B cell (primary cell): Measurements from ENCODE around the gene VPS8. TPM values are rescaled to one million over a fixed set of nuclear protein-coding genes. Genes with fewer than 3 reads are reported as not detected.

Experiments used
- ATAC-seq: fragments of 200-7000 bp; cut with Tn5 transposase; one replicate; pipeline ENCODE4 v1.10.0; 2021; ENCODE audit warnings: low read depth, mild to moderate bottlenecking, moderate number of reproducible peaks, moderate library complexity
- CTCF ChIA-PET: fragments of 350-600 bp; sonication (Branson Sonifier 250); formaldehyde crosslinking; loops from one replicate; lab custom pipeline; 2021; ENCODE audit warnings: antibody characterized with exemption, inconsistent platforms; lab: Charles Lee
- POLR2A ChIA-PET: fragments of 350-600 bp; sonication (Branson Sonifier 250); formaldehyde crosslinking; loops from one replicate; lab custom pipeline; 2021; ENCODE audit warnings: antibody characterized with exemption; lab: Charles Lee
- DNase-seq: peaks from one replicate; pipeline ENCODE4 v3.0.0; 2013
- H2AFZ ChIP-seq: 2 replicates; pipeline ENCODE4 v1.6.1; 2012; ENCODE audit warnings: mild to moderate bottlenecking, low read depth, low read length; ENCODE audit not compliant: insufficient read depth, poor library complexity, severe bottlenecking
- H3K27ac ChIP-seq, 2 donors: 1 replicate in 1 of 2; 2 replicates in 1 of 2; pipeline ENCODE4 v1.5.1; 2012 to 2013; ENCODE audit warnings: low read length in 2 of 2, mild to moderate bottlenecking in 2 of 2, moderate library complexity in 1 of 2
- H3K27me3 ChIP-seq, 4 experiments: fragments of 200-600 bp in 1 of 4; sonication (generic) in 1 of 4; replicated peaks in 1 of 4; 1 replicate in 2 of 4; 2 replicates in 2 of 4; pipeline versions ENCODE4 v1.6.1 to v1.7.0; 2013 to 2016; ENCODE audit warnings: low read length in 3 of 4, mild to moderate bottlenecking in 2 of 4, mixed read lengths in 1 of 4, moderate library complexity in 1 of 4; ENCODE audit not compliant: insufficient read depth in 4 of 4, control insufficient read depth in 3 of 4; ENCODE audit errors: control extremely low read depth in 1 of 4
- H3K36me3 ChIP-seq, 2 experiments: replicated peaks in 1 of 2; 1 replicate in 1 of 2; 2 replicates in 1 of 2; pipeline versions ENCODE4 v1.6.1 to v1.7.1; 2013; ENCODE audit warnings: low read length in 1 of 2; ENCODE audit not compliant: insufficient read depth in 2 of 2, control insufficient read depth in 1 of 2; ENCODE audit errors: control extremely low read depth in 1 of 2, extremely low read depth in 1 of 2
- H3K4me1 ChIP-seq, 2 donors: fragments of 200-600 bp in 1 of 2; sonication (generic) in 1 of 2; 1 replicate in 1 of 2; 2 replicates in 1 of 2; pipeline versions ENCODE4 v1.5.1 to v1.6.1; 2013 to 2017; ENCODE audit warnings: low read length in 2 of 2; ENCODE audit not compliant: control insufficient read depth in 2 of 2, insufficient read depth in 2 of 2
- H3K4me2 ChIP-seq: replicated peaks from 2 replicates; pipeline ENCODE3; 2012; ENCODE audit warnings: mild to moderate bottlenecking, low read depth, low read length; ENCODE audit not compliant: poor library complexity, severe bottlenecking
- H3K4me3 ChIP-seq, 5 experiments: fragments of 200-600 bp in 1 of 5; sonication (generic) in 1 of 5; 1 replicate in 3 of 5; 2 replicates in 2 of 5; pipeline versions ENCODE4 v1.5.1 to v1.7.0; 2011 to 2016; ENCODE audit warnings: low read length in 4 of 5, mild to moderate bottlenecking in 4 of 5, low read depth in 2 of 5, control low read depth in 1 of 5, moderate library complexity in 1 of 5; ENCODE audit not compliant: insufficient read depth in 1 of 5; ENCODE audit errors: control extremely low read depth in 1 of 5, extremely low read depth in 1 of 5
- H3K79me2 ChIP-seq: fragments of 200-600 bp; sonication (generic); one replicate; pipeline ENCODE4 v1.6.0; 2016; ENCODE audit warnings: low read length; ENCODE audit not compliant: control insufficient read depth, insufficient read depth
- H3K9ac ChIP-seq: fragments of 200-600 bp; sonication (generic); 2 replicates; pipeline ENCODE4 v1.6.1; 2017; ENCODE audit warnings: mild to moderate bottlenecking, low read length, moderate library complexity
- H3K9me3 ChIP-seq, 3 donors: one replicate each; pipeline versions ENCODE4 v1.6.1 to v1.7.1; 2013; ENCODE audit warnings: low read length in 2 of 3; ENCODE audit not compliant: control insufficient read depth in 2 of 3, insufficient read depth in 1 of 3; ENCODE audit errors: control extremely low read depth in 1 of 3
- H4K20me1 ChIP-seq: 2 replicates; pipeline ENCODE4 v1.6.0; 2012; ENCODE audit warnings: mild to moderate bottlenecking, low read length; ENCODE audit not compliant: insufficient read depth, control insufficient read depth, poor library complexity, severe bottlenecking
- H3K27ac Mint-ChIP-seq: one replicate; pipeline ENCODE4 v1.8.0; 2021; ENCODE audit warnings: mixed read lengths
- H3K27me3 Mint-ChIP-seq: one replicate; pipeline ENCODE4 v1.8.0; 2021; ENCODE audit warnings: mixed read lengths
- H3K4me1 Mint-ChIP-seq: one replicate; pipeline ENCODE4 v1.8.0; 2021; ENCODE audit warnings: mixed read lengths
- H3K4me3 Mint-ChIP-seq: one replicate; pipeline ENCODE4 v1.8.0; 2021; ENCODE audit warnings: mixed read lengths
- H3K9me3 Mint-ChIP-seq: one replicate; pipeline ENCODE4 v1.8.0; 2022; ENCODE audit warnings: mixed read lengths; ENCODE audit not compliant: insufficient read depth
- CTCF ChIP-seq: fragments of 200-600 bp; IDR thresholded peaks from one replicate; pipeline ENCODE4 v1.8.0; 2022; ENCODE audit warnings: antibody characterized with exemption, mild to moderate bottlenecking
- EZH2 ChIP-seq: IDR thresholded peaks from 2 replicates; pipeline ENCODE4 v1.6.1; 2012; ENCODE audit warnings: borderline replicate concordance, low read depth, mild to moderate bottlenecking, moderate library complexity, low read length; ENCODE audit not compliant: insufficient read depth, poor library complexity, severe bottlenecking
- WGBS: methylation state at CpG from one replicate; pipeline ENCODE4 v1.1.5; 2013; ENCODE audit warnings: missing lambda C conversion rate; ENCODE audit not compliant: insufficient coverage; 5-methylcytosine and 5-hydroxymethylcytosine counted together
- intact Hi-C: fragments of 100-400 bp; cut with micrococcal nuclease; formaldehyde crosslinking; loops from one replicate; pipeline ENCODE4 v1.10.0; 2022
- polyA plus RNA-seq: library from polyadenylated mRNA; depleted of rRNA; stranded (reverse); fragments of >200 nt; gene quantifications from 2 replicates; pipeline ENCODE4 v1.2.3, GENCODE V29; 2012
- total RNA-seq, 2 donors: library from RNA; stranded (reverse); fragments of 120-200 nt in 1 of 2; gene quantifications; 1 replicate in 1 of 2; 2 replicates in 1 of 2; pipeline versions ENCODE4 v1.2.3 to v1.2.4, GENCODE V29; 2013 to 2022

The VPS8 gene
- total and polyA plus RNA-seq, 2 donors (not counting 1 experiment from before 2014, with no cell fraction given) = 18.3 to 95.6 TPM

DNA sequence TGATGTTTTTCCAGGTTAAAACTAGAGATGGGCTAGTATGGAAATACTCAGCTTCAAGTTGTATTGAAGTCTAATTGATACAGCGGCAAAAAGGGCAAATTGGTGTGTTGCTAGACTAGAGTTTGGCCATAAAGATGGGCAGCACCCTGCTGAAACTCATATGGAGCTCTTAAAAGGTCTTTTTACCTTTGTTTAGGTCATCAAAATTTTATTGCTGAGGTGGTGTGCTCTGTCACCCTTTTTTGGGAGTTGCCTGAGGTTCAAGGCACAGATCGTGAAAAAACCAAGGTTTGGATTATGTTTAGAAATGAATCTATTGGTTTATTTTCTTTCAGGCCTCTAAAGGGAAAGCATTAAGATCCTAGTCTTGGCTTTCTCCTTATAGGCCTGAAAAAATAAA, 38.2 kb downstream of the VPS8 start:
- Mint-ChIP-seq H3K4me3 (no peak overlapping the region), H3K4me1 (no peaks in the 10 kb centered on the region), H3K9me3 (no peaks in the 10 kb centered on the region), H3K27me3 (no peaks in the 10 kb centered on the region), H3K27ac (no peak overlapping the region)
- WGBS = 92% methylated on average over 2 of the region's 2 CpGs
- Histone ChIP-seq H3K27me3 (no peaks in the 10 kb centered on the region), H3K9ac (no peak overlapping the region), H3K27ac (no peak overlapping the region), H3K4me1 (no peaks in the 10 kb centered on the region), H3K36me3 (peaks cover 18 to 35% of the 10 kb centered on the region in 2 experiments), H3K79me2 (no peaks in the 10 kb centered on the region), H3K9me3 (no peaks in the 10 kb centered on the region), H3K4me3 (no peak overlapping the region), H3K4me2 (no peak overlapping the region), H2AFZ (no peak overlapping the region), H4K20me1 (no peaks in the 10 kb centered on the region)
- DNase-seq (no peak), ATAC-seq (no peak)
- CTCF ChIA-PET = no interaction called here
- POLR2A ChIA-PET = no interaction called here
- no peak for TF ChIP-seq CTCF
- TF ChIP-seq EZH2 = no peak
- intact Hi-C loops = no loop called here

- Mint-ChIP-seq H3K27ac (no peak overlapping the region), H3K9me3 (no peaks in the 10 kb centered on the region), H3K4me1 (no peaks in the 10 kb centered on the region), H3K27me3 (no peaks in the 10 kb centered on the region), H3K4me3 (no peak overlapping the region)
- no peaks in the 10 kb centered on the region for H4K20me1 ChIP-seq
- no peak for DNase-seq
- no peak overlapping the region for H3K9ac ChIP-seq
- H3K36me3 ChIP-seq = peaks cover 11 to 66% of the 10 kb centered on the region in 2 experiments
- H3K27me3 ChIP-seq = no peaks in the 10 kb centered on the region
- no CpG with 5 or more reads among the region's 2 CpGs for WGBS
- CTCF ChIA-PET = no interaction called here
- no peaks in the 10 kb centered on the region for H3K9me3 ChIP-seq
- TF ChIP-seq EZH2 = no peak
- TF ChIP-seq CTCF = no peak
- no peaks in the 10 kb centered on the region for H3K79me2 ChIP-seq
- no peak overlapping the region for H3K27ac ChIP-seq
- no peak for ATAC-seq
- POLR2A ChIA-PET = no interaction called here
- no peak overlapping the region for H3K4me3 ChIP-seq
- H2AFZ ChIP-seq = no peak overlapping the region
- no peak overlapping the region for H3K4me2 ChIP-seq
- no peaks in the 10 kb centered on the region for H3K4me1 ChIP-seq
- intact Hi-C loops = no loop called here
Observed at GRCh38 chr3:184857099-184857498, 45.1 kb downstream of the VPS8 start.
